Astrocyte (in vitro differentiated cells and primary cell): Measurements from ENCODE around the gene SCPEP1. TPM values are rescaled to one million over a fixed set of nuclear protein-coding genes. Genes with fewer than 3 reads are reported as not detected.

Experiments used
- DNase-seq: peaks from one replicate; pipeline ENCODE4 v3.0.0-alpha.2; 2010; ENCODE audit warnings: low read depth
- FAIRE-seq: peaks from 2 replicates; lab custom pipeline; 2011; peaks lifted over from hg19 to GRCh38; lab: Jason Lieb, UNC
- H2AFZ ChIP-seq: 2 replicates; pipeline ENCODE4 v1.6.0; 2012; ENCODE audit warnings: low read depth, low read length, inconsistent platforms
- H3K27ac ChIP-seq: 2 replicates; pipeline ENCODE4 v1.5.1; 2011; ENCODE audit warnings: low read depth, low read length, inconsistent platforms
- H3K27me3 ChIP-seq: 2 replicates; pipeline ENCODE4 v1.6.0; 2011; ENCODE audit warnings: low read length, inconsistent platforms; ENCODE audit not compliant: insufficient read depth
- H3K36me3 ChIP-seq: 2 replicates; pipeline ENCODE4 v1.5.1; 2011; ENCODE audit warnings: low read length, inconsistent platforms; ENCODE audit not compliant: insufficient read depth
- H3K4me1 ChIP-seq: 2 replicates; pipeline ENCODE4 v1.5.1; 2011; ENCODE audit warnings: low read length, inconsistent platforms; ENCODE audit not compliant: insufficient read depth
- H3K4me2 ChIP-seq: 2 replicates; pipeline ENCODE4 v1.6.0; 2012; ENCODE audit warnings: low read length, inconsistent platforms
- H3K4me3 ChIP-seq: 2 replicates; pipeline ENCODE4 v1.5.1; 2011; ENCODE audit warnings: low read depth, mild to moderate bottlenecking, low read length, inconsistent platforms; ENCODE audit not compliant: insufficient read depth
- H3K79me2 ChIP-seq: 2 replicates; pipeline ENCODE4 v1.6.0; 2012; ENCODE audit warnings: mild to moderate bottlenecking, low read length, inconsistent platforms; ENCODE audit not compliant: insufficient read depth
- H3K9ac ChIP-seq: 2 replicates; pipeline ENCODE4 v1.6.0; 2012; ENCODE audit warnings: mild to moderate bottlenecking, low read length, inconsistent platforms
- H3K9me3 ChIP-seq: 2 replicates; pipeline ENCODE4 v1.5.1; 2012; ENCODE audit warnings: low read depth, mild to moderate bottlenecking, low read length, inconsistent platforms; ENCODE audit not compliant: insufficient read depth
- H4K20me1 ChIP-seq: 2 replicates; pipeline ENCODE4 v1.6.0; 2012; ENCODE audit warnings: low read length, inconsistent platforms; ENCODE audit not compliant: insufficient read depth
- H3K27ac Mint-ChIP-seq: one replicate; pipeline ENCODE4 v1.8.0; 2021; ENCODE audit warnings: mild to moderate bottlenecking, mixed read lengths; ENCODE audit not compliant: unreplicated experiment
- H3K27me3 Mint-ChIP-seq: one replicate; pipeline ENCODE4 v1.8.0; 2021; ENCODE audit warnings: low read depth, mixed read lengths; ENCODE audit not compliant: unreplicated experiment
- H3K36me3 Mint-ChIP-seq: one replicate; pipeline ENCODE4 v1.8.0; 2021; ENCODE audit warnings: low read depth, mixed read lengths; ENCODE audit not compliant: unreplicated experiment
- H3K4me1 Mint-ChIP-seq: one replicate; pipeline ENCODE4 v1.8.0; 2021; ENCODE audit warnings: low read depth, mixed read lengths; ENCODE audit not compliant: unreplicated experiment
- H3K4me3 Mint-ChIP-seq: one replicate; pipeline ENCODE4 v1.8.0; 2021; ENCODE audit warnings: mild to moderate bottlenecking, moderate library complexity, mixed read lengths; ENCODE audit not compliant: unreplicated experiment
- H3K9me3 Mint-ChIP-seq: one replicate; pipeline ENCODE4 v1.8.0; 2021; ENCODE audit warnings: mild to moderate bottlenecking, mixed read lengths; ENCODE audit not compliant: unreplicated experiment
- CTCF ChIP-seq: IDR thresholded peaks from 2 replicates; pipeline ENCODE4 v1.5.1; 2011; ENCODE audit warnings: low read depth, mild to moderate bottlenecking, inconsistent platforms, low read length, moderate library complexity; ENCODE audit not compliant: insufficient read depth
- EZH2 ChIP-seq: IDR thresholded peaks from 2 replicates; pipeline ENCODE4 v1.6.1; 2012; ENCODE audit warnings: mild to moderate bottlenecking, low read length, inconsistent platforms; ENCODE audit not compliant: insufficient read depth
- total RNA-seq: library from RNA; stranded (reverse); gene quantifications from 2 replicates; pipeline ENCODE4 v1.2.1, GENCODE V29; 2021

Gene SCPEP1
- total RNA-seq, 1 donor from 2014 or later = 27.1 TPM

DNA sequence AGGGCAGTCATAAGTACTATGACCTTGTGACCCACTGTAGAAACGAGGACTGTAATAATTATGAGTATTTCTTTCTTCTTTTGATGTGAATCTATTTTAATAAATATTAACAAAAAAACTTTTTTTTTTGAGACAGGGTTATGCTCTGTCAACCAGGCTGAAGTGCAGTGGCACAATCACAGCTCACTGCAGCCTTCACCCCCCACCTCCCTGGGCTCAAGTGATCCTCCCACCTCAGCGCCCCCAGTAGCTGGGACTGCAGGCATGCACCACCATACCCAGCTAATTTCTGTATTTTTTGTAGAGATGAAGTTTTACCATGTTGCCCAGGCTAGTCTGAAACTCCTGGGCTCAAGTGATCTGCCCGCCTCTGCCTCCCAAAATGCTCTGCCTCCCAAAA is 32.6 kb downstream of the SCPEP1 start:
- H3K36me3 Mint-ChIP-seq = no peaks in the 10 kb centered on the region
- no peaks in the 10 kb centered on the region for H3K9me3 ChIP-seq
- no peak overlapping the region for H2AFZ ChIP-seq
- no peak overlapping the region for H3K4me2 ChIP-seq
- H3K4me1 ChIP-seq = no peaks in the 10 kb centered on the region
- DNase-seq = no peak
- no peaks in the 10 kb centered on the region for H4K20me1 ChIP-seq
- no peaks in the 10 kb centered on the region for H3K9me3 Mint-ChIP-seq
- H3K27ac Mint-ChIP-seq = no peak overlapping the region
- FAIRE-seq = no peak
- H3K9ac ChIP-seq = no peak overlapping the region
- H3K4me3 Mint-ChIP-seq = no peak overlapping the region
- no peaks in the 10 kb centered on the region for H3K79me2 ChIP-seq
- H3K36me3 ChIP-seq = no peaks in the 10 kb centered on the region
- H3K27me3 ChIP-seq = peaks cover 2% of the 10 kb centered on the region
- H3K27ac ChIP-seq = no peak overlapping the region
- H3K4me1 Mint-ChIP-seq = no peaks in the 10 kb centered on the region
- TF ChIP-seq EZH2 (no peak), CTCF (no peak)
- H3K4me3 ChIP-seq = no peak overlapping the region
- no peaks in the 10 kb centered on the region for H3K27me3 Mint-ChIP-seq

DNA sequence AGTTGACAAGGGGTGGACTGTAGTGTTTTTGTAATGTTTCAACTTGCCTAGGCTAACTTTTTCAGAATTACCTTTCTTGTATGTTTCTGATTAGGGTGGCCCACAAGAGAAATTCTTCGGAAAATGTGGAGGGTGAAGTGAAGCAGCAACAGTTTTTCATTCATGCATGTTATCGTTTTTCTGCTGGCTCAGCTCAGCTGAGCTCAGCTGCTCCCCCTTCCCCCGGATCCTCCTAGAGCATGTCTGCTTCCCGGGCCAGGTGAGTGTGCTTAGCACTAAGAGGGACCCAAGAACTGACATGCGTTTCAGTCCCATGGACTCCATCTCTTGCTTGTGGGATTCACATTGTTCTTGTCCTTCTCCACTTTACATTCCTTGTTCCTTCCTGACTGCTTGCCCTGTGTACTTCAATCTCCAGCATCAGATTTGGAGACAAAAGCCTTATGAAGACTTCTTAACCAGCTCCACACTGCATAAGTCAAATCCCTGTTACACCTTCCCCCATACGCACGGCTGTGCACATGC is 33.6 kb downstream of the SCPEP1 start:
- Histone ChIP-seq H3K4me3 (no peak overlapping the region), H3K36me3 (no peaks in the 10 kb centered on the region), H3K4me1 (peaks cover 4% of the 10 kb centered on the region), H3K27ac (no peak overlapping the region), H3K9ac (no peak overlapping the region), H3K9me3 (no peaks in the 10 kb centered on the region), H3K27me3 (peaks cover 2% of the 10 kb centered on the region), H3K4me2 (no peak overlapping the region), H2AFZ (no peak overlapping the region), H3K79me2 (no peaks in the 10 kb centered on the region), H4K20me1 (no peaks in the 10 kb centered on the region)
- DNase-seq = no peak
- no peaks in the 10 kb centered on the region for H3K36me3 Mint-ChIP-seq
- TF ChIP-seq EZH2 (no peak), CTCF (no peak)
- no peak for FAIRE-seq
- H3K4me1 Mint-ChIP-seq = no peaks in the 10 kb centered on the region
- H3K27me3 Mint-ChIP-seq = peaks cover 4% of the 10 kb centered on the region
- H3K9me3 Mint-ChIP-seq = no peaks in the 10 kb centered on the region
- H3K27ac Mint-ChIP-seq = no peak overlapping the region
- no peak overlapping the region for H3K4me3 Mint-ChIP-seq

DNA sequence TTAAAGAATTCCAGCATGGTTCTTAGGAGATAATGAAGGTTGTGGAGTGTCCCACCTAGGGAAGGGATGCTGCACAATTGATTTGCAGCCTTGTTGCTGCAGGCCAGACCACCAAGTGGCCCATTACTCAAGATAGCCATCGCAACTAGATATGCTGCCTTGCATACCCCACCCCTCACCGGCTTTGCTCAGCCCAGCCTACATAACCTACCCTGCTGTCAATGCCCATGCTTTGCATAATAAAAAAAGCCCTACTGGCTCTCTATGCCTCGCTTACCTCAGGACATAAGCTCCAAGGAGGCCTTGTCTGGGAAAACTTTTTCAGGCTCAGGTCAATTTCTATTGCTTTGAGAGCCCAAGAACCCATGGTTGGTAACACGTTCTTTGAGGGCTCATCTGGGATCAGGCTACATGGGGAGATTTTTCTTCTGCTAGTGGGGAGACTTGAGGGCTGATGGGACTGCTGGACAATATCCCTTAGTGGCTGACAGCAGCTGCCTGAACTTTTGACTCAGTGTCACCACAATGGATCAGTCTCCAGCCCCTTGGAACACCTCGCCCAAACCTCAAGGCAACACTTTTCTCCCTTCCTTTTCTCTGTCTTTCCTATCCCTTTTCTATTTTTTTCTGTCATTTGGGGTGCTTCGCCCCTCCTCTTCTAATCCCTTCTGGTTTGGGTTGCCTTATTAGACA is 38.3 kb downstream of the SCPEP1 start:
- FAIRE-seq (no peak), DNase-seq (no peak)
- no peaks in the 10 kb centered on the region for H3K4me1 Mint-ChIP-seq

More for the DNA sequence above, 38.3 kb downstream of the SCPEP1 start:
- Mint-ChIP-seq H3K27me3 (peaks cover 4% of the 10 kb centered on the region), H3K36me3 (peaks cover 1% of the 10 kb centered on the region), H3K27ac (no peak overlapping the region), H3K9me3 (no peaks in the 10 kb centered on the region), H3K4me3 (no peak overlapping the region)
- H4K20me1 ChIP-seq = no peaks in the 10 kb centered on the region
- no peaks in the 10 kb centered on the region for H3K79me2 ChIP-seq
- H3K4me1 ChIP-seq = peaks cover 8% of the 10 kb centered on the region
- H3K9ac ChIP-seq = no peak overlapping the region
- no peaks in the 10 kb centered on the region for H3K9me3 ChIP-seq
- peak overlapping the region; percentile 23 for H3K4me2 ChIP-seq
- H3K36me3 ChIP-seq = no peaks in the 10 kb centered on the region
- TF ChIP-seq EZH2 = no peak
- TF ChIP-seq CTCF = no peak
- no peak overlapping the region for H3K27ac ChIP-seq
- H3K4me3 ChIP-seq = no peak overlapping the region
- no peaks in the 10 kb centered on the region for H3K27me3 ChIP-seq
- H2AFZ ChIP-seq = no peak overlapping the region
